Endothelial cell of umbilical vein (primary cell): Measurements from ENCODE around the gene CD276. TPM values are rescaled to one million over a fixed set of nuclear protein-coding genes. Genes with fewer than 3 reads are reported as not detected.

Source experiments
- BruUV-seq: library from RNA; stranded (reverse); fragments of 400-500 nt; replicated peaks from 2 replicates; lab custom pipeline; 2021; lab: Mats Ljungman, UMichigan
- CTCF ChIA-PET: fragments of 300-600, 350-600 bp; sonication (Branson Sonifier 250); formaldehyde crosslinking; loops from one replicate; lab custom pipeline; 2021; ENCODE audit warnings: antibody characterized with exemption, inconsistent platforms; lab: Charles Lee
- POLR2A ChIA-PET: fragments of 300-600, 350-600 bp; sonication (Branson Sonifier 250); formaldehyde crosslinking; loops from one replicate; lab custom pipeline; 2021; ENCODE audit warnings: antibody characterized with exemption, inconsistent platforms; lab: Charles Lee
- DNase-seq: peaks from one replicate; pipeline ENCODE4 v3.0.0-alpha.2; 2011; ENCODE audit warnings: low read depth, low spot score
- FAIRE-seq: peaks from 2 replicates; lab custom pipeline; 2011; peaks lifted over from hg19 to GRCh38; lab: Jason Lieb, UNC
- H2AFZ ChIP-seq: 2 replicates; pipeline ENCODE4 v1.6.0; 2012; ENCODE audit warnings: low read depth, low read length, control low read depth, inconsistent platforms
- H3K27ac ChIP-seq: 2 replicates; pipeline ENCODE4 v1.5.1; 2011; ENCODE audit warnings: low read depth, mild to moderate bottlenecking, control low read depth, low read length, moderate library complexity; ENCODE audit not compliant: insufficient read depth
- H3K27me3 ChIP-seq, 2 experiments: 2 replicates each; pipeline versions ENCODE4 v1.6.0 to v1.6.1; 2011; ENCODE audit warnings: low read length in 2 of 2, mixed read lengths in 1 of 2; ENCODE audit not compliant: control insufficient read depth in 2 of 2, insufficient read depth in 2 of 2
- H3K36me3 ChIP-seq, 2 experiments: 2 replicates in 1 of 2; 3 replicates in 1 of 2; pipeline ENCODE4 v1.5.1; 2011; ENCODE audit warnings: low read length in 2 of 2, mild to moderate bottlenecking in 1 of 2, moderate library complexity in 1 of 2; ENCODE audit not compliant: control insufficient read depth in 2 of 2, insufficient read depth in 2 of 2; ENCODE audit errors: extremely low read depth in 1 of 2
- H3K4me1 ChIP-seq: 3 replicates; pipeline ENCODE4 v1.5.1; 2011; ENCODE audit warnings: mild to moderate bottlenecking, low read length; ENCODE audit not compliant: control insufficient read depth, insufficient read depth; ENCODE audit errors: extremely low read depth
- H3K4me2 ChIP-seq: 2 replicates; pipeline ENCODE4 v1.6.1; 2011; ENCODE audit warnings: low read length, control low read depth, mixed read lengths; ENCODE audit not compliant: insufficient read depth
- H3K4me3 ChIP-seq, 3 experiments: fragments of 200-600 bp in 1 of 3; sonication (generic), shearing (Covaris generic) in 1 of 3; replicated peaks in 1 of 3; 2 replicates each; pipeline ENCODE4 v1.5.1; 2011 to 2016; ENCODE audit warnings: control low read depth in 3 of 3, low read length in 3 of 3, mild to moderate bottlenecking in 2 of 3, inconsistent platforms in 1 of 3, low read depth in 1 of 3, moderate library complexity in 1 of 3; ENCODE audit not compliant: insufficient read depth in 1 of 3
- H3K79me2 ChIP-seq: 2 replicates; pipeline ENCODE4 v1.6.0; 2012; ENCODE audit warnings: low read length, inconsistent platforms; ENCODE audit not compliant: control insufficient read depth, insufficient read depth
- H3K9ac ChIP-seq: replicated peaks from 2 replicates; pipeline ENCODE3; 2011; ENCODE audit warnings: low read length, control low read depth; ENCODE audit not compliant: insufficient read depth; ENCODE audit errors: extremely low read depth
- H3K9me1 ChIP-seq: replicated peaks from 3 replicates; pipeline ENCODE4 v1.6.0; 2011; ENCODE audit warnings: mild to moderate bottlenecking, low read length; ENCODE audit not compliant: control insufficient read depth, insufficient read depth; ENCODE audit errors: extremely low read depth
- H3K9me3 ChIP-seq: replicated peaks from 2 replicates; pipeline ENCODE4 v1.5.1; 2012; ENCODE audit warnings: low read length, inconsistent platforms; ENCODE audit not compliant: control insufficient read depth, insufficient read depth
- H4K20me1 ChIP-seq: replicated peaks from 2 replicates; pipeline ENCODE3; 2011; ENCODE audit warnings: mild to moderate bottlenecking, low read length; ENCODE audit not compliant: control insufficient read depth, insufficient read depth; ENCODE audit errors: extremely low read depth
- CTCF ChIP-seq, 2 donors: IDR thresholded peaks; 1 replicate in 1 of 2; 2 replicates in 1 of 2; pipeline ENCODE4 v1.5.1; 2011; ENCODE audit warnings: low read length in 2 of 2, mild to moderate bottlenecking in 2 of 2, moderate library complexity in 2 of 2, control low read depth in 1 of 2, inconsistent platforms in 1 of 2, low read depth in 1 of 2; ENCODE audit not compliant: insufficient read depth in 1 of 2; ENCODE audit errors: extremely low read depth in 1 of 2
- EZH2 ChIP-seq: IDR thresholded peaks from 2 replicates; pipeline ENCODE4 v1.6.1; 2012; ENCODE audit warnings: borderline replicate concordance, low read depth, mild to moderate bottlenecking, moderate library complexity, low read length, inconsistent platforms; ENCODE audit not compliant: severe bottlenecking
- FOS ChIP-seq: IDR thresholded peaks from 2 replicates; pipeline ENCODE4 v1.6.1; 2011; ENCODE audit warnings: mild to moderate bottlenecking, low read length, moderate library complexity, borderline replicate concordance; ENCODE audit not compliant: insufficient read depth
- GATA2 ChIP-seq: IDR thresholded peaks from 2 replicates; pipeline ENCODE4 v1.7.0; 2011; ENCODE audit warnings: low read depth, mild to moderate bottlenecking, moderate library complexity, mixed read lengths, low read length; ENCODE audit not compliant: insufficient read length, insufficient read depth
- JUN ChIP-seq: IDR thresholded peaks from 2 replicates; pipeline ENCODE4 v1.6.1; 2011; ENCODE audit warnings: borderline replicate concordance, low read depth; ENCODE audit not compliant: insufficient read length, insufficient read depth
- MAX ChIP-seq: IDR thresholded peaks from 2 replicates; pipeline ENCODE4 v1.6.1; 2011; ENCODE audit not compliant: insufficient read depth, insufficient read length
- MYC ChIP-seq: IDR thresholded peaks from one replicate; pipeline ENCODE4 v1.6.1; 2011; ENCODE audit warnings: mild to moderate bottlenecking, low read depth, low read length
- POLR2A ChIP-seq: IDR thresholded peaks from 2 replicates; pipeline ENCODE4 v1.6.1; 2012; ENCODE audit warnings: low read depth, mild to moderate bottlenecking, control low read depth, low read length
- POLR2AphosphoS5 ChIP-seq: IDR thresholded peaks from 2 replicates; pipeline ENCODE4 v1.6.1; 2012; ENCODE audit warnings: low read depth, mild to moderate bottlenecking, control low read depth, low read length, moderate library complexity; ENCODE audit not compliant: insufficient read depth
- dilution Hi-C: fragments of 300-500 bp; cut with MboI; formaldehyde crosslinking; loops from one replicate; pipeline ENCODE4 v1.15.0; 2019; ENCODE audit warnings: low sequenced_read_pairs; ENCODE audit not compliant: extremely low pct_ligation_motif_present
- intact Hi-C: fragments of 100-400 bp; cut with micrococcal nuclease; formaldehyde crosslinking; loops from one replicate; pipeline ENCODE4 v1.10.0; 2022
- polyA plus RNA-seq, 4 experiments: library from polyadenylated mRNA; depleted of rRNA in 3 of 4; stranded (reverse) in 3 of 4; unstranded in 1 of 4; fragments of >200 nt; gene quantifications; 2 replicates each; pipeline versions ENCODE4 v1.2.1 to v1.2.3, GENCODE V29; 2011 to 2012; ENCODE audit warnings: missing spikeins in 1 of 4
- total RNA-seq: library from RNA; stranded (reverse); gene quantifications from 2 replicates; pipeline ENCODE4 v1.2.3, GENCODE V29; 2021

The CD276 gene
- total and polyA plus RNA-seq, 2 donors (not counting 3 experiments of a cell fraction or from before 2014, with no cell fraction given): 73.6 to 85.7 TPM

- BruUV-seq: no TSS peak
- Histone ChIP-seq H3K27me3 (peaks cover 2 to 5% of the 10 kb centered on the region in 2 experiments), H3K27ac (no peak overlapping the region), H3K4me2 (no peak overlapping the region), H3K4me1 (no peaks in the 10 kb centered on the region), H3K79me2 (no peaks in the 10 kb centered on the region), H3K4me3 (no peak overlapping the region), H2AFZ (no peak overlapping the region), H3K9me3 (no peaks in the 10 kb centered on the region), H3K9me1 (no peaks in the 10 kb centered on the region), H3K36me3 (no peaks in the 10 kb centered on the region), H3K9ac (no peak overlapping the region), H4K20me1 (no peaks in the 10 kb centered on the region)
- TF ChIP-seq POLR2A: no peak
- no peak for TF ChIP-seq EZH2
- no peak for TF ChIP-seq CTCF (IDR thresholded peaks at IDR 0.05; ENCODE audit: extremely low read depth in 1 of 2, insufficient read depth in 1 of 2, low read depth in 1 of 2, low read length in 2 of 2)
- TF ChIP-seq FOS: no peak
- no peak for TF ChIP-seq GATA2
- no peak for TF ChIP-seq JUN
- TF ChIP-seq POLR2AphosphoS5: no peak
- TF ChIP-seq MAX: no peak
- TF ChIP-seq MYC: no peak
- CTCF ChIA-PET: interaction anchor here (1.2 to 2.9 kb wide), 4 partner anchors 15 to 49 kb away, joined by 3 to 23 read pairs (median 4); partner anchors contain the start of gene NPTN
- DNase-seq: peak; percentile 39
- dilution Hi-C loops (no loop called here), intact Hi-C loops (no loop called here)
- FAIRE-seq: peak; percentile 40
- POLR2A ChIA-PET: no interaction called here
These were observed 33.6 kb upstream of the CD276 start for GRCh38 chr15:73650416-73651126.
